GM19035 (cell line): ENCODE results near the gene ST3GAL4.
"Not testable (repeated sequence)": the region's sequence is repeated elsewhere in the genome, so short reads cannot be mapped to it uniquely, and the experiment has no call there.

Experiments used
- ATAC-seq: cut with Tn5 transposase; IDR thresholded peaks from one replicate; pipeline ENCODE4 v1.9.1; 2021; ENCODE audit not compliant: unreplicated experiment

The ST3GAL4 gene

DNA sequence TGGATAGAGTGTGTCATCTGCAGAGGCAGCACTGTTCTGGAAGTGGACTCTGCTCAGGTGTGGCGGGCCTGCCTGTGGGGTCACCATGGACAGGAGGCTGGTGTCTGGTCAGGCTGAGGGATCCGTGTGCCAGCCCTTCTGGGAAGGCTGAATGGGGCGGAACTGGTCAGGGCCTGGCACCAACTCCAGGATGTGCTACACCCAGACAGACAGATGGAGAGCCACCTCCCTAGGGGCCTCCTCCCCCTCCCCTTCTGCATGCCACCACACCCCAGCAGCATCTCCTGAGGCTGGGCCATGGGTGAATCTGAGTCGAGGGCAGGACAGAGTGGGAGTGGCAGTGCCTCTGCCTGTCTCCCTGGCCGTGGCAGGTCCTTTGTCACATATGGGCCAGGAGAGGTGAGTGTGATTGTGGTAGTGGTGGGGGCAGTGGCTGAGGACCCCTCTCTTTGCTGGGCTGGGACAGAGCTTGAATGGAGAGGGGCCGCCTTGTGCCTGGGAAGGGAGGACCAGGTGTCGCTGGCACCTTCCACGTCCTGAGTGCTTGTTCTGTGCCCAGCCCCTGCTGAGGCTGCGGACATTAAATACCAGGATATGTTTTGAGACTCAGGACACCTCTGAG, 29.1 kb downstream of the ST3GAL4 start:
- ATAC-seq: no peak

DNA sequence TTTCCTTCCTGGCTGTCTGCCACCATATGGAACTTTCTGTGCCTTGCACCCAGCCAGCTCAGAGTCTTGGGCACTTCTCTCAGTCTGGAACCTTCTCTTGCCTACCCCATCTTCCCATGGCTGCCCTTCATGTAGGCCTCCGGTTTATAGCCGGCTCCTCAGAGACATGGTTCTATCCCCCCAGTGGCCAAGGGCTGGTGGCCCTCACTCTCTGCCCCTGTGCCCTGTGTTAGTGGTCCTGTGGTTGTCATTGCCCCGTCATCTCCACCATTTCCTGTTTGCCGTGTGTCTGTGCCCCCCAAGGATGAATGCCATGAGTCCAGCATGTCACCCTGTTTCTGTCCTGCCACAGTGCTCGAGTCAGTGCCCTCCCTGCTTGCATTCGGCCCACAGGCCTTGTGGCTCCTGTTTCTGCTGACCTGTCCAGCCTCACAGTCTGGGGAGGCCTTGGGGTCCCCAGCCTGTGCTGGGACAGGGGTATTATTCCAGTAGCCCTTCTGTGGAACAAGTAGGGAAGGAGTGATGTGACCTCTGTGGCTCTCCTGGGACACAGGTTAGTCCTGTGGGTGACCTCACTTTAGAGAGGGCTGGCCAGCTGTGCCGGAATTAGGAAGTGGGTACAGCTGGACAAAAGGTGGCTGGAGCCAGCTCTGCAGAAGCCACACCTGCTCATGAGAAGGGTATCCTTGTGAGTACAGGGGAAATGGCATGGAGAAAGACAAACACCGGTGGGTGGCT, 30.7 kb downstream of the ST3GAL4 start:
- no peak for ATAC-seq

DNA sequence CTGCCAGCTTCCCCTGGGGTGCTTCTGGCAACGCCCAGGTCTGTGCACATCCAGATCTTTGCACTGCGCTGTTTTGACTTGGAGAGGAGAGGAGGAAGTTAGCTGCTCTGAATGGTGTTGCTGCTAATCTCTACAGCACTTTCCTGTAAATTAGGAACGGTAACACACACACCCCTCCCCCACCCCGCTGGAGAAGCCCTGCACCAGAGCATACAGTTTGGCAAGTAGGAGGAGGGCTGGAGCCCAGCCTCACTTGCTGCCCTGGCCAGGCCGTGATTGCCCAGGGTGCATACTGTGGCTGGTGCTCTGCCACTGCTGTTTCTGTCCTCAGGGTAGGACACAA, 31.2 kb downstream of the ST3GAL4 start:
- ATAC-seq: not testable (repeated sequence)

GRCh38 chr11:126387857-126388256, 32.4 kb downstream of the ST3GAL4 start:
- no peak for ATAC-seq

GRCh38 chr11:126390272-126390867, 34.9 kb downstream of the ST3GAL4 start:
- ATAC-seq: no peak

DNA sequence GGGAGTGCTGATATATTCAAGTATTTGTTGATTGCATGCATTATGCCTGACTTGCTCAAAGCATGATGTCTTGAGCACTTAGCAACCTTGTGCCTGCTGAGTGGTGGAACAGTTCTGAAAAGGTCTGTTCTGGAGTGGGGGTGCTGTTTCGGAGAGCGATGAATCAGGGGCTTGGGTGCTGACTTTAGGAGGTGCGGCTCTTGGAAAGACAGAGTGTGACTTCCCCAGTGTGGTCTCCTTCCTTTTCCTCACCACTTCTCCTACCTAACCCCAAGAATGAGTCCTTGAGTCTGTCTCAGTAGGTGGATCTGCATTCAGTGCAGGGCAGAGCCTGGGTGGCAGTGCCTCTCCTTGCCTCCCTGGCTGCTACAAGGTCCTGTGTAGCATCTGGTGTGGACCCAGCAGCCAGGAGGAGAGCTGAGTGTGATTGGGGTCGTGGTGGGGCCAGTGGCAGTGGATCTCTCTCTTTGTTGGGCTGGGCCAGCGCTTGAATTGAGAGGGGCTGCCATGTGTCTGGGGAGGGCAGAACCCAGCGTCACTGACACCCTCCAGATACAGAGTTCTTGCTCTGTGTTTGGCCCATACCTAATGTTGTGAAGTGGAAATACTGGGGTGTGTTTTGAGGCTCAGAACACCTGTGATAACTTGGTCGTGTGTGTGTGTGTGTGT, 35.9 kb downstream of the ST3GAL4 start:
- ATAC-seq: no peak

GRCh38 chr11:126391970-126392632, 36.6 kb downstream of the ST3GAL4 start:
- ATAC-seq: peak; percentile 68

DNA sequence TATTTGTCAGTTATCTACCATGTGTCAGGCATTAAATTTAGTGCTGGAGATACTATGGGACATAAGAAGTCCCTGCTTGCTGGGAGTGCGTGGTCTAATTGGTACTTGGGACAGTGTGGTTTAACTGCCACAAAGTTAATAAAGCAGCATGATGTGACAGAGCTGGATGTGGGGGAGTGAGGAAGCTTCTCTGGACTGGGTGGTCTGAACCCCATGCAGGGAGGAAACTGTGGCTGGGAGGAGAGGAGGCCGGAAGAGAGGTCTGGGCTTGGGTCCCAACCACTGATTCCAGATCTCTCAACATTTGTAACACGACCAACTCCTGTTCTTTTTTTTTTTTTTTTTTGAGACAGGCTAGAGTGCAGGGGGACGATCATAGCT, 37.1 kb downstream of the ST3GAL4 start:
- no peak for ATAC-seq

DNA sequence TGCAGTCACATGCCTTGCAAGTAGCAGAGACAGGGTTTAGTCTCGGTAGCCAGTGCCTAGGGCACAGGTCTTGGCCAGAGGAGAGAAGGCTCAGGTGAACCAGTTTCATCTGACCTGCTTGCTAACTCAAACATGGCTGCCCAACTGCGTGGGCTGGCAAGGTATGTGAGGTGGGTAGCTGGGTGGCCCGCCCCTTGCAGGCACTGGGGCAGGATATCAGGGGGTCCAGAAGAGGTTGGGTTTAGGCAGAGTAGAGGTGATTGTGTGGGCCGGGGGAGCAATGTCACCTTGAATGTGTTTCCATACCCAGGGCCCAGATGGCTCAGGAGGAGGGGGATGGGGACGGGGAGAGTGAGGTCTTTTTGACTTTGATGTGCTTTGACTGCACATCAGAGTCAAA, 37.7 kb downstream of the ST3GAL4 start:
- no peak for ATAC-seq

GRCh38 chr11:126394036-126394435, 38.5 kb downstream of the ST3GAL4 start:
- no peak for ATAC-seq

DNA sequence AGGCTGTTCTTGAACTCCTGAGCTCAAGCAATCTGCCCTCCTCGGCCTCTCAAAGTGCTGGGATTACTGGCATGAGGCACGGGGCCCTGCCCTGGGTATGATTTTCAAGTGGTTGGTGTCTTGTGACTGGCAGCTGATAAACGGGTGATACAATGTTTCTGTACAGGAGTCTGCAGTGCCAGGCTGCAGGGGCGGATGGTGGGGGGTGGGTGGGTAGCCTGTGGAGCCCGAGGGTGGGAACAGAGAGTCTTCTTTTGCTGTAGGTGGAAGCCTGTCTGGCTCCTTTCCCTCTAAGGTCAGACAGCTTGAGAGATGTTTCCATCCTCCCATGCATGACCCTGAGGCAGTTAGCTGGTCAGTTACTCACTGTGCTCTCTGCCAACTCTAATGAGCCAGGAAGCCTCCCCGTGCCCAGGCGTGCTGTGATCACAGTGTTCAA, 39.2 kb downstream of the ST3GAL4 start:
- not testable (repeated sequence) for ATAC-seq

DNA sequence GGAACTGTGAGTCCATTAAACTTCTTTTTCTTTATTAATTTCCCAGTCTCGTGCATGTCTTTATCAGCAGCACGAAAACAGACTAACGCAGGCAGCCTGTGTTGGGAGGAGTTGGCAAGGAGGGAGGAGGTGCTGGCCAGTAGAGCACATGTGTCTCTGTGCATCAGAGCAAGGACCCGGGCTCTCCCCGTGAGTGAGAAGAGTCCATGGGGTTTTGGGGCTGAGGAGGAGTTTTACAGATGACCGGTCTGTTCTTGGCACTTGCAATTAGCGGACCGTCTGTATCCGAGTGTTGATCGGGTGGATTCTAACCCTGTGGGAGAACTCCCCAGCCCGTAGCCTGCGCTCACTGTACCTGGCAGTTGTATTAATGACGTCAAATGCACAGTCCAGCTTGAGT, 40.3 kb downstream of the ST3GAL4 start:
- ATAC-seq: not testable (repeated sequence)

GRCh38 chr11:126396266-126396665, 40.8 kb downstream of the ST3GAL4 start:
- ATAC-seq: not testable (repeated sequence)

GRCh38 chr11:126396965-126397364, 41.5 kb downstream of the ST3GAL4 start:
- no peak for ATAC-seq

DNA sequence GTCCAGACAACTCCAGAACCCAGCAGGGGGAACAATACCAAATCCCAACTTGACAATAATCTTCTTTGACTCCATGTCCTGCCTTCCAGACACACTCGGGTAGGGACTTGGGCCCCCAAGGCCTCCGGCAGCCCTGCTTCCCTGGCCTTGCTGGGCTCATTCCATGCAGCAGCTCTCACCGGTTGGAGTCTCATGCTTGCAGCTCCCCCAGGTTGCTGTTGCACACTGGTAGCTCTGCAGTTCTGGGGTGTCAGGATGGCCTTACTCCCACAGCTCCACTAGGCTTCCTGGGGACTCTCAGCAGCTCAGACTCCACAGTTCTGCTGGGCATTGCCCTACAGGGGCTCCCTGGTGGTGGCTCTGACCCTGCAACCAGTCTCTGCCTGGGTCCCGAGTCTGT, 42.8 kb downstream of the ST3GAL4 start:
- no peak for ATAC-seq

DNA sequence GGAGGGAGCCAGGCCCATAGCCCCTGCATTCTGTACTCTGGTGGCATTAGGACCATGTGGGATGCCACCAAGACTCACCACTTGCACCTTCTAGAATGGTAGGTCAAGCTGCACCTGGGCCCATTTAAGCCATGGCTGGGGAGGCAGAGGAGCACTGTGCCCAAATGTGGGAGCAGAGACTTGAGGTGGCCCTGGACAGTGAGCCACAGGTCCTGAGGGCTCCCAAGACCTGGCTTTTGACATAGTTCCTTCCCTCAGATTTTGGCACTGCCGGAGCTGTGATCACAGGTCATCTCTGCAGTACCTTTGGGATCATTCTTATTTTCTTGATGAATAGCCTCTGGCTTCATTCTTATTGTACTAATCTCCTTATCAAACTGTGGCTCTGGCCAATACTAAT, 43.2 kb downstream of the ST3GAL4 start:
- no peak for ATAC-seq

DNA sequence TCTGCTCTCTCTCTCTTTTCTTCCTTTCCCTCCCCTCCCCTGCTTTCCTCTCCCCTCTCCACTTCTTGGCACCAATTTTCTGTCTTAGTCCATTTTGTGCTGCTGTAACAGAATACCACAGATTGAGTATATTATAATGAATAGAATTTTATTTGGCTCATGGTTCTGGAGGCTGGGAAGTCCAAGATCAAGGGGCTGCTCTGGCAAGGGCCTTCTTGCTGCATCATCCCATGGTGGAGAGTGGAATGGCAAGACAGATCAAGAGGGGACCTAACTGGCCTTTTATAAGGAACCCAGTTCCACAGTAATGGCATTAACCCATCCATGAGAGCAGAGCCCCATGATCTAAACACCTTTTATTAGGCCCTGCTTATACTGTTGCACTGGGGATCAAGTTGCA, 44.5 kb downstream of the ST3GAL4 start:
- ATAC-seq: no peak

GRCh38 chr11:126400479-126400878, 45.0 kb downstream of the ST3GAL4 start:
- no peak for ATAC-seq

GRCh38 chr11:126403022-126403581, 47.6 kb downstream of the ST3GAL4 start:
- no peak for ATAC-seq

DNA sequence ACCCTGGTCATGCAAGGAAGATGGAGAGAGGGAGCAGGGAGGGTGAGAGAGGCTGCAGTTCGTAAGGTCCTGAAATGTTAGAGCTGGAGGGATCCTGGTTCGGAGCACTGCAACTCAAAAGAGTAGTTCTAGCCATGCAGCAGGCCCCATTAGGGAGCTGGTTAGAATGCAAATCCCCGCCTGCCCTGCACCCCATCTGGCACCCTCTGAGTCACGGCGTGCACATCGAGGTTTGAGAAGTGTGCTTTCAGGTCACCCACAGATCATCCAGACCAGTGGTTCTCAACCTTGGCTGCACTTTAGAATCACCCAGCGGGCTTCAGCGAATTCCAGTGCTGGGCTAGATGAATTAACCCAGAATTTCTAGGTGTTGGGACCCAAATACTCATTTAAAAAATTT, 48.2 kb downstream of the ST3GAL4 start:
- peak; percentile 98 for ATAC-seq

DNA sequence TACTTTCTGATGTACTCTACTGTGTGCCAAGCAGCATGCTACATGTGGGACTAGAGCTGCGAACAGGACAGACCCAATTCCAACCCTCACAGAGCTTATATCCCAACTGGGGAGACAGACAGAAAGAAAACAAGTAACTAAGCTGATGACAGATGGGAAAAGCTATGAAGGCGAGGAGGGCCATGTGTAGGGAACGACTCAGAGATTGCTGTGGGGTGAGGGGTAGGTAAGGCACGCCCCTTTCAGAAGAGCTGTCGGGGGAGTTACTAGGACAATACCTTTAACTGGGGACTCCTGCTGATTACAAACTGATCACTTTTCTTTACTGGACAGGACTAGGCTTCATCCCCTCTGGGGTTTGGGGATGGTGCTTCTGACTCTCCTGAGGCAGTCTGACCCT, 48.9 kb downstream of the ST3GAL4 start:
- no peak for ATAC-seq
